ENCODE measurements around the gene IMPA2. TPM values are rescaled to one million over a fixed set of nuclear protein-coding genes. Genes with fewer than 3 reads are reported as not detected.
"Not testable (repeated sequence)": the region's sequence is repeated elsewhere in the genome, so short reads cannot be mapped to it uniquely, and the experiment has no call there.

The IMPA2 gene
- polyA plus RNA-seq, 1 experiment: 12.8 TPM

DNA sequence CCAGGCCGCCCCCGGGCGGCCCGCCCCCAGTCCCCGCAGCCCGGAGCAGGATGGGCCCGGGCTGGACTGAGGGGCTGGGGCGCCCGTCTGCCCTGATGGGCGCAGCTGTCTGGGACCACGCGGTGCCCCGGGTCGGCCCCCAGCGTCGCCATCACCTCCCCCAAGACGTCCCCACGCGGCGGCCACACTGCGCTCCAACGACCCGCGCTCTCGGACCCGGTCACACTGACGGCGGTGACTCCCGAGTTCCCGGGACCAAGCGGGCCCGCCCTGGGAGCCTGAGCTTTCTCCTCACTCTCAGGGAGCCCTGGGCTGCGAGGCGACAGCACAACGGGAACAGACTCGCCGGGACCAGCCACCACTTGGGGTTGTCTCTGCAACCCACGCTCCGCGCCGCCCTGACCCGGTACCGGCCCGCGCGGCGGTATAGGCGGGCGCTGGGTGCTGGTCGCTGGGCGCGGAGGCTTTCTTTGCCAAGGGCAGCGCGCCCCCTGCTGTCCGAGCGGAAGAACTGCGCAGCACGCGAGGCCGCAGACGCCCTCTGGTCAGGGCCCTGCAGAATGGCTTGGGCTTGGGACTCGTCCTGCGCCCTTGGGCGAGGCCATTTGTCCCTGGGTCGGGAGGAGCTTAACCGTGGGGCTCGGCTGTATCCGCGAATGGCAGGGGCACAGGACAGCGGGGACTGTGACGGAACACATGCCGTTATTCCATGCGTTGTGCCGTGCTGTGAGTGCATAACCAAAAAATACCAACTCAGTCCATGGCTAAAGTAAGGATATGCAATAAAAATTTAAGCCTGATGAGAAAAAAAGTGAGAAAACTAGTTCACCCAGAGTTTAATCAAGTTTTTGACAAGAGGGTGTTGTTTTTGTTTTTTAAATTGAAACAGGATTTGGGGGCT lies 57.6 kb downstream of the IMPA2 start:
- Histone ChIP-seq H3K27ac (ENCODE audit: low read depth, low read length) (no peak overlapping the region), H3K9me3 (ENCODE audit: control insufficient read depth, insufficient read depth, low read length) (no peaks in the 10 kb centered on the region), H3K4me3 (ENCODE audit: low read depth, low read length) (peak overlapping the region; percentile 63), H3K27me3 (ENCODE audit: control insufficient read depth, insufficient read depth, low read length) (no peaks in the 10 kb centered on the region)
- CTCF ChIA-PET: interaction anchor here (0.5 to 6.3 kb wide), 48 partner anchors 9 to 1123 kb away, joined by 3 to 101 read pairs (median 4); partner anchors contain the start of gene IMPA2
- peak; percentile 41 for DNase-seq (ENCODE audit: low read depth, low spot score)
- POLR2A ChIA-PET: interaction anchor here (0.6 kb wide), 1 partner anchor 183 kb away, joined by 3 read pairs; no protein-coding TSS in a partner anchor
- TF ChIP-seq, protein P1, sequence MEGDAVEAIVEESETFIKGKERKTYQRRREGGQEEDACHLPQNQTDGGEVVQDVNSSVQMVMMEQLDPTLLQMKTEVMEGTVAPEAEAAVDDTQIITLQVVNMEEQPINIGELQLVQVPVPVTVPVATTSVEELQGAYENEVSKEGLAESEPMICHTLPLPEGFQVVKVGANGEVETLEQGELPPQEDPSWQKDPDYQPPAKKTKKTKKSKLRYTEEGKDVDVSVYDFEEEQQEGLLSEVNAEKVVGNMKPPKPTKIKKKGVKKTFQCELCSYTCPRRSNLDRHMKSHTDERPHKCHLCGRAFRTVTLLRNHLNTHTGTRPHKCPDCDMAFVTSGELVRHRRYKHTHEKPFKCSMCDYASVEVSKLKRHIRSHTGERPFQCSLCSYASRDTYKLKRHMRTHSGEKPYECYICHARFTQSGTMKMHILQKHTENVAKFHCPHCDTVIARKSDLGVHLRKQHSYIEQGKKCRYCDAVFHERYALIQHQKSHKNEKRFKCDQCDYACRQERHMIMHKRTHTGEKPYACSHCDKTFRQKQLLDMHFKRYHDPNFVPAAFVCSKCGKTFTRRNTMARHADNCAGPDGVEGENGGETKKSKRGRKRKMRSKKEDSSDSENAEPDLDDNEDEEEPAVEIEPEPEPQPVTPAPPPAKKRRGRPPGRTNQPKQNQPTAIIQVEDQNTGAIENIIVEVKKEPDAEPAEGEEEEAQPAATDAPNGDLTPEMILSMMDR (IDR thresholded peaks at IDR 0.05; ENCODE audit: low read depth, low read length): peak; percentile 93

DNA sequence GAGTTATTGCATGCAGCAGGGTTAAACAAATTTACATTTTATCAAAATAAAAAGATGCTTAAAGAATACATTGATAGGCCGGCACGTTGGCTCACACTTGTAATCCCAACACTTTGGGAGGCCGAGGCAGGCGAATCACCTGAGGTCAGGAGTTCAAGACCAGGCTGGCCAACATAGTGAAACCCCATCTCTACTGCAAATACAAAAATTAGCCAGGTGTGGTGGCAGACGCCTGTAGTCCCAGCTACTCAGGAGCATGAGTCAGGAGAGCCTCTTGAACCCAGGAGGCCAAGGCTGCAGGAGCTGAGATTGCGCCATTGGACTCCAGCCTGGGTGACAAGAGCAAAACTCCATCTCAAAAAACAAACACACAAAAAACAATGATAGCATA lies 58.2 kb downstream of the IMPA2 start:
- not testable (repeated sequence) for H3K4me3 ChIP-seq (ENCODE audit: low read depth, low read length); H3K9me3 ChIP-seq (ENCODE audit: control insufficient read depth, insufficient read depth, low read length); H3K27ac ChIP-seq (ENCODE audit: low read depth, low read length); H3K27me3 ChIP-seq (ENCODE audit: control insufficient read depth, insufficient read depth, low read length); DNase-seq (ENCODE audit: low read depth, low spot score)
- ChIA-PET POLR2A (interaction anchor here (0.6 kb wide), 2 partner anchors 184 to 422 kb away, joined by 3 to 4 read pairs; no protein-coding TSS in a partner anchor), CTCF (interaction anchor here (0.5 to 6.3 kb wide), 40 partner anchors 10 to 1124 kb away, joined by 3 to 101 read pairs (median 5); partner anchors contain the start of gene IMPA2)

DNA sequence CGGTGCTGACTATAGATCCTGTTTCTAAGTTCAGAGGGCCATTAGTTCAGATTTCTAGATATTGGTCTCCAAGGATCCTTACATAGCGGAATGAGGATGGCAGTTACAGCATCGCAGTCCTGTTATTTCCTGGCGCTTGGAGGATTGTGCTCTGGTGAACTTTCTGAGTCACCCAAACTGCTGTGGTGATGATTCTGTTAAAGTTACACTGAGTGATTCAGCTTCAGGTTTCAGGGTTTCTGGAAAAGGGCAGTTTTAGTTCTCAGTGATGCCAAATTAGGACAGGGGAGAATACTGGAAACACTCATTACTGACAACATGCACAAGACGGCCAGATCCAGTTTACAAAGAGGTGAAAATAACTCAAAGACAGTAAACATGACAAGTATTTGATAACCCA lies 60.3 kb downstream of the IMPA2 start:
- DNase-seq (ENCODE audit: low read depth, low spot score): peak; percentile 64
- ChIA-PET CTCF (interaction anchor here (1.0 to 6.3 kb wide), 2 partner anchors 104 to 309 kb away, joined by 6 to 101 read pairs; no protein-coding TSS in a partner anchor), POLR2A (interaction anchor here (0.6 kb wide), 1 partner anchor 268 kb away, joined by 4 read pairs; no protein-coding TSS in a partner anchor)
- Histone ChIP-seq H3K4me3 (ENCODE audit: low read depth, low read length) (no peak overlapping the region), H3K27ac (ENCODE audit: low read depth, low read length) (no peak overlapping the region), H3K27me3 (ENCODE audit: control insufficient read depth, insufficient read depth, low read length) (no peaks in the 10 kb centered on the region), H3K9me3 (ENCODE audit: control insufficient read depth, insufficient read depth, low read length) (no peaks in the 10 kb centered on the region)
- TF ChIP-seq, protein P1 (IDR thresholded peaks at IDR 0.05; ENCODE audit: low read depth, low read length): no peak

DNA sequence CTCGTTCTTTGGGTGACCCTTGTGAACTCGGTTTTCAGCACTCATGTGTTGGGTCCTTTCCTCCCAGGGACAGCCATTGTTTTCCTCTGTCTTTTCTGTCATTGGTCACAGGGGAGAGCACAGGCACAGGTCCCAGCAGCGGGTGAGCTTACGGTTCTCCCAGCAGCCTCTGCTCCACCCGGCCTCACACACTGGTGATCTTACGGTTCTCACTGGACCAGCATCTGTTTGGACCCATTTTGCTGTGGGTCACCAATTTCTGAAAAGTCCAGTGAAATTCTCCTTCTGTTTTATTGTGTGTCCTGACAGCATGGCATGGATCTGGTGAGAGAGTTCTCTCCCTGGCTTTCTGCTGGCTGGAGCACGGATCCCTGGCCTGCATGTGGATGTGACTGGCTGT lies 62.5 kb downstream of the IMPA2 start:
- H3K27ac ChIP-seq (ENCODE audit: low read depth, low read length): no peak overlapping the region

DNA sequence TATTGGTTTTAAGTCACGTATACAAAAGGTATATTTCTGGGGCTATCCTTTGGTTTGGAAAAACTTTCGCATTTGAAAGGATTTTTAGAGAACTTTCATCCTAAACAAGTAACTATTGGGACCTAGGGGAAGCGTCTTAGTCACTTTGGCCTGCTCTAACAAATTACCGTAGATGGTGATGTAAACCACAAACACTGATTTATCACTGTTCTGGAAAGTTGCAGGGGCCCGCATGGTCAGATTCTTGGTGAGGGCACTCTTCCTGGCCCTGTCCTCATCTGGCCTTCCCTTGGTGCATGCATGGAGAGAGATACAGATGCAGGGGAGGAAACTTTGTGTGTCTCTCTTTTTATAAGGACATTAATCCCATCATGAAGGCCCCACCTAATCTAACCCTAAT lies 63.3 kb downstream of the IMPA2 start:
- Histone ChIP-seq H3K27me3 (ENCODE audit: control insufficient read depth, insufficient read depth, low read length) (no peaks in the 10 kb centered on the region), H3K4me3 (ENCODE audit: low read depth, low read length) (no peak overlapping the region), H3K9me3 (ENCODE audit: control insufficient read depth, insufficient read depth, low read length) (no peaks in the 10 kb centered on the region; the same call in 1 of the 2 replicates), H3K27ac (ENCODE audit: low read depth, low read length) (no peak overlapping the region)
- ChIA-PET POLR2A (no interaction called here), CTCF (no interaction called here)
- TF ChIP-seq, protein P1 (IDR thresholded peaks at IDR 0.05; ENCODE audit: low read depth, low read length): no peak
- no peak for DNase-seq (ENCODE audit: low read depth, low spot score)

More for the DNA sequence above, 62.5 kb downstream of the IMPA2 start:
- TF ChIP-seq, protein P1 (IDR thresholded peaks at IDR 0.05; ENCODE audit: low read depth, low read length): no peak
- no peak overlapping the region for H3K4me3 ChIP-seq (ENCODE audit: low read depth, low read length)
- POLR2A ChIA-PET: no interaction called here
- H3K9me3 ChIP-seq (ENCODE audit: control insufficient read depth, insufficient read depth, low read length): no peaks in the 10 kb centered on the region; the same call in 1 of the 2 replicates
- H3K27me3 ChIP-seq (ENCODE audit: control insufficient read depth, insufficient read depth, low read length): no peaks in the 10 kb centered on the region
- CTCF ChIA-PET: interaction anchor here (0.8 kb wide), 1 partner anchor 106 kb away, joined by 3 read pairs; no protein-coding TSS in a partner anchor
- no peak for DNase-seq (ENCODE audit: low read depth, low spot score)

All from AG04450 (cell line).